SU-DHL-6 (cell line): ENCODE measurements around the gene AGXT.

Experiments used
- H2AFZ ChIP-seq: fragments of 200-600 bp; sonication (generic); 2 replicates; pipeline ENCODE4 v1.6.1; 2014; ENCODE audit warnings: low read depth, mild to moderate bottlenecking, moderate library complexity, mixed read lengths, antibody characterized with exemption, low read length; ENCODE audit not compliant: severe bottlenecking
- H3F3A ChIP-seq: fragments of 200-600 bp; shearing (Covaris generic); 2 replicates; pipeline ENCODE4 v1.6.0; 2016; ENCODE audit warnings: antibody characterized with exemption, mild to moderate bottlenecking; ENCODE audit not compliant: insufficient read depth
- H3K27ac ChIP-seq: fragments of 200-600 bp; sonication (generic); 2 replicates; pipeline ENCODE4 v1.5.1; 2016; ENCODE audit warnings: low read depth, mild to moderate bottlenecking, low read length, moderate library complexity, mixed read lengths
- H3K27me3 ChIP-seq: fragments of 200-600 bp; sonication (generic), shearing (Covaris generic); 2 replicates; pipeline ENCODE4 v1.6.0; 2014; ENCODE audit warnings: mild to moderate bottlenecking, low read length
- H3K36me3 ChIP-seq: fragments of 200-600 bp; sonication (generic); 2 replicates; pipeline ENCODE4 v1.6.1; 2014; ENCODE audit warnings: mild to moderate bottlenecking, low read length, mixed read lengths
- H3K4me2 ChIP-seq: fragments of 300-600, 200-600 bp; shearing (Covaris generic), sonication (generic); 2 replicates; pipeline ENCODE4 v1.6.0; 2014; ENCODE audit warnings: low read length, low read depth, mild to moderate bottlenecking; ENCODE audit not compliant: poor library complexity, severe bottlenecking
- H3K4me3 ChIP-seq: fragments of 200-600 bp; sonication (generic); 2 replicates; pipeline ENCODE4 v1.5.1; 2014; ENCODE audit warnings: antibody characterized with exemption, low read length, mild to moderate bottlenecking, mixed read lengths; ENCODE audit not compliant: insufficient read depth, poor library complexity, severe bottlenecking
- H3K79me2 ChIP-seq: fragments of 200-600 bp; sonication (generic); 2 replicates; pipeline ENCODE4 v1.6.1; 2014; ENCODE audit warnings: mild to moderate bottlenecking, low read length, moderate library complexity; ENCODE audit not compliant: insufficient read depth
- H3K9ac ChIP-seq: fragments of 200-600 bp; sonication (generic); 2 replicates; pipeline ENCODE4 v1.7.0; 2014; ENCODE audit warnings: mild to moderate bottlenecking, low read length
- H3K9me2 ChIP-seq: fragments of 200-600 bp; sonication (generic); replicated peaks from 2 replicates; pipeline ENCODE4 v1.6.1; 2014; ENCODE audit warnings: low read length; ENCODE audit not compliant: insufficient read depth
- H3K9me3 ChIP-seq: fragments of 200-600 bp; sonication (generic); 2 replicates; pipeline ENCODE4 v1.6.1; 2014; ENCODE audit warnings: low read length, mixed read lengths; ENCODE audit not compliant: insufficient read depth
- H4K20me1 ChIP-seq: fragments of 200-600 bp; sonication (generic); 2 replicates; pipeline ENCODE4 v1.6.1; 2014; ENCODE audit warnings: low read depth, mild to moderate bottlenecking, antibody characterized with exemption, low read length, moderate library complexity, mixed read lengths
- CTCF ChIP-seq: fragments of 200-600 bp; sonication (generic); IDR thresholded peaks from one replicate; pipeline ENCODE4 v1.5.1; 2017; ENCODE audit warnings: antibody characterized with exemption, mild to moderate bottlenecking, low read length, moderate library complexity; ENCODE audit not compliant: insufficient read depth, poor library complexity, severe bottlenecking
- EZH2phosphoT487 ChIP-seq: fragments of 200-600 bp; sonication (generic), shearing (Covaris generic); conservative IDR thresholded peaks from 2 replicates; pipeline ENCODE4 v1.6.1; 2018; ENCODE audit warnings: mild to moderate bottlenecking, antibody characterized with exemption, low read length, moderate library complexity, mixed read lengths

AGXT gene

GRCh38 chr2:240917009-240917683 is 48.5 kb downstream of the AGXT start:
- Histone ChIP-seq H3K79me2 (no peaks in the 10 kb centered on the region), H2AFZ (no peak overlapping the region), H3K27me3 (no peaks in the 10 kb centered on the region), H3K4me3 (no peak overlapping the region), H3K9ac (no peak overlapping the region), H3K9me2 (no peaks in the 10 kb centered on the region), H4K20me1 (no peaks in the 10 kb centered on the region), H3K4me2 (no peak overlapping the region), H3F3A (no peaks in the 10 kb centered on the region), H3K36me3 (no peaks in the 10 kb centered on the region), H3K27ac (no peak overlapping the region), H3K9me3 (no peaks in the 10 kb centered on the region)
- TF ChIP-seq CTCF (no peak), EZH2phosphoT487 (no peak)

- Histone ChIP-seq H3K27ac (no peak overlapping the region), H3K9me3 (no peaks in the 10 kb centered on the region), H3K79me2 (no peaks in the 10 kb centered on the region), H4K20me1 (no peaks in the 10 kb centered on the region), H2AFZ (no peak overlapping the region), H3K27me3 (no peaks in the 10 kb centered on the region), H3F3A (no peaks in the 10 kb centered on the region), H3K36me3 (no peaks in the 10 kb centered on the region), H3K9ac (no peak overlapping the region), H3K9me2 (no peaks in the 10 kb centered on the region), H3K4me2 (no peak overlapping the region), H3K4me3 (no peak overlapping the region)
- TF ChIP-seq CTCF = no peak
- TF ChIP-seq EZH2phosphoT487 = no peak
These were observed 49.1 kb downstream of the AGXT start for GRCh38 chr2:240917684-240918257.

- no peak overlapping the region for H3K4me3 ChIP-seq
- H3K36me3 ChIP-seq = no peaks in the 10 kb centered on the region
- H3K9me3 ChIP-seq = no peaks in the 10 kb centered on the region
- H2AFZ ChIP-seq = no peak overlapping the region
- no peaks in the 10 kb centered on the region for H3K9me2 ChIP-seq
- H4K20me1 ChIP-seq = no peaks in the 10 kb centered on the region
- no peak overlapping the region for H3K9ac ChIP-seq
- H3F3A ChIP-seq = no peaks in the 10 kb centered on the region
- H3K27ac ChIP-seq = no peak overlapping the region
- H3K79me2 ChIP-seq = no peaks in the 10 kb centered on the region
- H3K4me2 ChIP-seq = no peak overlapping the region
- TF ChIP-seq EZH2phosphoT487 (no peak), CTCF (no peak)
- H3K27me3 ChIP-seq = no peaks in the 10 kb centered on the region
These were observed 49.9 kb downstream of the AGXT start for GRCh38 chr2:240918258-240919091.
